ENCODE data around the gene TMEM130.

- TF ChIP-seq SIN3A (IDR thresholded peaks at IDR 0.05; ENCODE audit: borderline replicate concordance, insufficient read depth, low read length) (no peak), TAF1 (IDR thresholded peaks at IDR 0.05; ENCODE audit: borderline replicate concordance, insufficient read depth, low read length) (no peak), REST (IDR thresholded peaks at IDR 0.05; ENCODE audit: insufficient read depth in 1 of 2, low read depth in 2 of 2, low read length in 2 of 2) (no peak), POLR2AphosphoS5 (IDR thresholded peaks at IDR 0.05; ENCODE audit: low read depth, low read length) (no peak)
Measured at GRCh38 chr7:98836811-98837629, 32.8 kb downstream of the TMEM130 start.
